ENCODE data around the gene NOX3. TPM values are rescaled to one million over a fixed set of nuclear protein-coding genes. Genes with fewer than 3 reads are reported as not detected.

Gene NOX3
- total and polyA plus RNA-seq, 10 of the 15 experiments (the other 5 are each of a cell fraction or from before 2014, with no cell fraction given): not detected

GRCh38 chr6:155436981-155437749, 18.5 kb downstream of the NOX3 start (continued):
- no peak for TF ChIP-seq E2F4 (IDR thresholded peaks at IDR 0.05; ENCODE audit: low read depth, low read length)
- no peak for TF ChIP-seq STAT3 (IDR thresholded peaks at IDR 0.05; ENCODE audit: low read depth, low read length)

- ChIA-PET POLR2A (no interaction called here), CTCF (interaction anchor here (1.2 kb wide), 1 partner anchor 16 kb away, joined by 5 read pairs; no protein-coding TSS in a partner anchor), SMC1A (ENCODE audit: uncharacterized antibody, unreplicated experiment) (no interaction called here), RAD21 (ENCODE audit: unreplicated experiment) (no interaction called here)
- intact Hi-C loops (cut with micrococcal nuclease; ENCODE audit: unreplicated experiment): no loop called here
- no peak overlapping the region for H3K27ac ChIP-seq (ENCODE audit: control insufficient read depth, insufficient read depth)
- H3K9ac ChIP-seq (ENCODE audit: control insufficient read depth, insufficient read depth, low read length): no peak overlapping the region
- no peak overlapping the region for H3K4me2 ChIP-seq (ENCODE audit: control insufficient read depth, insufficient read depth)
- no peaks in the 10 kb centered on the region for H3K36me3 ChIP-seq (ENCODE audit: control insufficient read depth in 2 of 2, insufficient read depth in 2 of 2, low read length in 1 of 2)
- FAIRE-seq (no peak), ATAC-seq (no peak), DNase-seq (ENCODE audit: low read depth, low spot score) (no peak)
- no TSS peak for BruUV-seq (replicated peaks)
- WGBS (ENCODE audit: insufficient coverage, insufficient replicate concordance, low lambda C conversion rate, missing lambda C conversion rate): 78% methylated on average over 13 of the region's 13 CpGs
- H3K4me1 ChIP-seq (ENCODE audit: control insufficient read depth, insufficient read depth, low read length): peaks cover 8% of the 10 kb centered on the region
- no peaks in the 10 kb centered on the region for H4K20me1 ChIP-seq (ENCODE audit: control insufficient read depth, insufficient read depth)
- no peak overlapping the region for H3K4me3 ChIP-seq
- no peaks in the 10 kb centered on the region for H3K27me3 ChIP-seq (replicated peaks in 1 of 2; ENCODE audit: control insufficient read depth in 2 of 2, insufficient read depth in 2 of 2, low read length in 1 of 2)
- H2AFZ ChIP-seq (ENCODE audit: control insufficient read depth, low read depth, low read length): no peak overlapping the region
- H3K79me2 ChIP-seq (ENCODE audit: control insufficient read depth, insufficient read depth, low read length): no peaks in the 10 kb centered on the region
- in situ Hi-C loops (cut with MboI): no loop called here
- no peaks in the 10 kb centered on the region for H3K9me3 ChIP-seq (replicated peaks; ENCODE audit: control insufficient read depth, insufficient read depth, low read length)
- no peak for TF ChIP-seq HDAC2 (IDR thresholded peaks at IDR 0.05)
- TF ChIP-seq SREBF2 (IDR thresholded peaks at IDR 0.05; ENCODE audit: low read length): no peak
- TF ChIP-seq NR2C2 (IDR thresholded peaks at IDR 0.05; ENCODE audit: borderline replicate concordance, control insufficient read depth, insufficient read length, low read depth): no peak
- no peak for TF ChIP-seq SPI1 (IDR thresholded peaks at IDR 0.05; ENCODE audit: borderline replicate concordance, insufficient read depth, low read depth, low read length)
- TF ChIP-seq EP300 (IDR thresholded peaks at IDR 0.05; ENCODE audit: borderline replicate concordance in 1 of 2, control insufficient read depth in 1 of 2, low read depth in 2 of 2, low read length in 2 of 2): no peak
- no peak for TF ChIP-seq HCFC1 (IDR thresholded peaks at IDR 0.05; ENCODE audit: low read length)
- no peak for TF ChIP-seq NRF1 (conservative IDR thresholded peaks at IDR 0.05; ENCODE audit: low read depth, low read length)
- no peak for TF ChIP-seq RELB (IDR thresholded peaks at IDR 0.05; ENCODE audit: low read depth)
- no peak for TF ChIP-seq USF2 (IDR thresholded peaks at IDR 0.05; ENCODE audit: borderline replicate concordance, low read depth, low read length)
- no peak for TF ChIP-seq IRF3 (IDR thresholded peaks at IDR 0.05)
- no peak for TF ChIP-seq ASH2L (IDR thresholded peaks at IDR 0.05; ENCODE audit: borderline replicate concordance, low read depth)
These were observed 20.7 kb downstream of the NOX3 start for GRCh38 chr6:155434829-155435423.
